Amniotic stem cell (primary cell): ENCODE results near the gene HOXA9.

ENCODE experiments used
- DNase-seq: peaks from one replicate; lab custom pipeline; 2025; lab: John Stamatoyannopoulos, UW

Gene HOXA9

GRCh38 chr7:27188386-27189294 lies 23.3 kb upstream of the HOXA9 start:
- DNase-seq, result no peak

GRCh38 chr7:27187475-27188385 lies 22.4 kb upstream of the HOXA9 start:
- DNase-seq, result no peak

GRCh38 chr7:27186668-27187474 lies 21.5 kb upstream of the HOXA9 start:
- DNase-seq, result no peak

GRCh38 chr7:27185854-27186667 lies 20.7 kb upstream of the HOXA9 start:
- DNase-seq, result no peak

- DNase-seq, result no peak
Measured at GRCh38 chr7:27185013-27185853, 19.9 kb upstream of the HOXA9 start, which contains the start of gene HOXA11. Gene HOXA11, minus strand, starts transcription at chr7:27185232. Its CDS starts 88 bp downstream, at chr7:27185144.

GRCh38 chr7:27184337-27185012 lies 19.1 kb upstream of the HOXA9 start:
- no peak for DNase-seq

GRCh38 chr7:27183682-27184336 lies 18.5 kb upstream of the HOXA9 start:
- no peak for DNase-seq

GRCh38 chr7:27182861-27183681 lies 17.7 kb upstream of the HOXA9 start:
- no peak for DNase-seq

GRCh38 chr7:27182285-27182841 lies 17.0 kb upstream of the HOXA9 start:
- no peak for DNase-seq

GRCh38 chr7:27181795-27182275 lies 16.5 kb upstream of the HOXA9 start:
- DNase-seq, result no peak

- no peak for DNase-seq
Measured at GRCh38 chr7:27180431-27181420, 15.4 kb upstream of the HOXA9 start.

GRCh38 chr7:27179503-27180430 lies 14.4 kb upstream of the HOXA9 start:
- DNase-seq, result no peak

- DNase-seq, result no peak
Measured at GRCh38 chr7:27179030-27179429, 13.7 kb upstream of the HOXA9 start.

- DNase-seq, result no peak
Measured at GRCh38 chr7:27178366-27178765, 13.0 kb upstream of the HOXA9 start.

- no peak for DNase-seq
Measured at GRCh38 chr7:27177795-27178320, 12.5 kb upstream of the HOXA9 start.
